Cardiac muscle cell (in vitro differentiated cells and primary cell): ENCODE results near the gene USH1G. TPM values are rescaled to one million over a fixed set of nuclear protein-coding genes. Genes with fewer than 3 reads are reported as not detected.

Source experiments
- DNase-seq, 2 donors: peaks; one replicate each; pipeline versions ENCODE4 v3.0.0 to v3.0.0-alpha.2; 2010 to 2017; ENCODE audit warnings: low read depth in 1 of 2, low spot score in 1 of 2
- H3K27ac ChIP-seq: fragments of 200-600 bp; sonication (generic); 2 replicates; pipeline ENCODE4 v1.5.1; 2016
- H3K27me3 ChIP-seq: fragments of 200-600 bp; sonication (generic); 2 replicates; pipeline ENCODE4 v1.6.0; 2016; ENCODE audit warnings: control low read depth
- H3K36me3 ChIP-seq: fragments of 200-600 bp; sonication (generic); 2 replicates; pipeline ENCODE4 v1.5.1; 2016; ENCODE audit warnings: control low read depth
- H3K4me1 ChIP-seq: fragments of 200-600 bp; sonication (generic); 2 replicates; pipeline ENCODE4 v1.8.1; 2017; ENCODE audit warnings: low read depth, mild to moderate bottlenecking, mixed run types
- H3K4me3 ChIP-seq: fragments of 200-600 bp; sonication (generic); 2 replicates; pipeline ENCODE4 v1.5.1; 2016; ENCODE audit warnings: mild to moderate bottlenecking
- H3K9me3 ChIP-seq: fragments of 200-600 bp; sonication (generic); 2 replicates; pipeline ENCODE4 v1.5.1; 2017; ENCODE audit warnings: low read depth, mild to moderate bottlenecking, control low read depth
- polyA plus RNA-seq: library from polyadenylated mRNA; unstranded; fragments of >200 nt; fragmentation: Nextera tagmentation; extraction: Ambion mirVana; gene quantifications from 2 replicates; pipeline ENCODE4 v1.2.1, GENCODE V29; 2016
- total RNA-seq: library from RNA; depleted of rRNA; stranded (reverse); fragments of >200 nt; gene quantifications from 2 replicates; pipeline ENCODE4 v1.2.3, GENCODE V29; 2016
- TF ChIP-seq, protein P1 (sequence below): IDR thresholded peaks from 2 replicates; pipeline ENCODE4 v1.5.1; 2012; ENCODE audit warnings: low read depth, mild to moderate bottlenecking, low read length

The USH1G gene
- total and polyA plus RNA-seq, 2 experiments from 2014 or later, result 1.9 to 4.0 TPM

- no peak overlapping the region for H3K27ac ChIP-seq
- no peak overlapping the region for H3K4me3 ChIP-seq
- no peak for DNase-seq
- TF ChIP-seq, protein P1, sequence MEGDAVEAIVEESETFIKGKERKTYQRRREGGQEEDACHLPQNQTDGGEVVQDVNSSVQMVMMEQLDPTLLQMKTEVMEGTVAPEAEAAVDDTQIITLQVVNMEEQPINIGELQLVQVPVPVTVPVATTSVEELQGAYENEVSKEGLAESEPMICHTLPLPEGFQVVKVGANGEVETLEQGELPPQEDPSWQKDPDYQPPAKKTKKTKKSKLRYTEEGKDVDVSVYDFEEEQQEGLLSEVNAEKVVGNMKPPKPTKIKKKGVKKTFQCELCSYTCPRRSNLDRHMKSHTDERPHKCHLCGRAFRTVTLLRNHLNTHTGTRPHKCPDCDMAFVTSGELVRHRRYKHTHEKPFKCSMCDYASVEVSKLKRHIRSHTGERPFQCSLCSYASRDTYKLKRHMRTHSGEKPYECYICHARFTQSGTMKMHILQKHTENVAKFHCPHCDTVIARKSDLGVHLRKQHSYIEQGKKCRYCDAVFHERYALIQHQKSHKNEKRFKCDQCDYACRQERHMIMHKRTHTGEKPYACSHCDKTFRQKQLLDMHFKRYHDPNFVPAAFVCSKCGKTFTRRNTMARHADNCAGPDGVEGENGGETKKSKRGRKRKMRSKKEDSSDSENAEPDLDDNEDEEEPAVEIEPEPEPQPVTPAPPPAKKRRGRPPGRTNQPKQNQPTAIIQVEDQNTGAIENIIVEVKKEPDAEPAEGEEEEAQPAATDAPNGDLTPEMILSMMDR, result no peak
- H3K27me3 ChIP-seq, result peaks cover 43% of the 10 kb centered on the region
- no peaks in the 10 kb centered on the region for H3K4me1 ChIP-seq
- no peaks in the 10 kb centered on the region for H3K36me3 ChIP-seq
- H3K9me3 ChIP-seq, result no peaks in the 10 kb centered on the region
Measured at GRCh38 chr17:74954665-74955421, 31.8 kb upstream of the USH1G start.

GRCh38 chr17:74954115-74954514 is 31.1 kb upstream of the USH1G start:
- H3K9me3 ChIP-seq, result no peaks in the 10 kb centered on the region
- no peaks in the 10 kb centered on the region for H3K4me1 ChIP-seq
- no peak overlapping the region for H3K27ac ChIP-seq
- DNase-seq, result no peak
- H3K27me3 ChIP-seq, result peaks cover 44% of the 10 kb centered on the region
- TF ChIP-seq, protein P1, result no peak
- H3K4me3 ChIP-seq, result no peak overlapping the region
- no peaks in the 10 kb centered on the region for H3K36me3 ChIP-seq

DNA sequence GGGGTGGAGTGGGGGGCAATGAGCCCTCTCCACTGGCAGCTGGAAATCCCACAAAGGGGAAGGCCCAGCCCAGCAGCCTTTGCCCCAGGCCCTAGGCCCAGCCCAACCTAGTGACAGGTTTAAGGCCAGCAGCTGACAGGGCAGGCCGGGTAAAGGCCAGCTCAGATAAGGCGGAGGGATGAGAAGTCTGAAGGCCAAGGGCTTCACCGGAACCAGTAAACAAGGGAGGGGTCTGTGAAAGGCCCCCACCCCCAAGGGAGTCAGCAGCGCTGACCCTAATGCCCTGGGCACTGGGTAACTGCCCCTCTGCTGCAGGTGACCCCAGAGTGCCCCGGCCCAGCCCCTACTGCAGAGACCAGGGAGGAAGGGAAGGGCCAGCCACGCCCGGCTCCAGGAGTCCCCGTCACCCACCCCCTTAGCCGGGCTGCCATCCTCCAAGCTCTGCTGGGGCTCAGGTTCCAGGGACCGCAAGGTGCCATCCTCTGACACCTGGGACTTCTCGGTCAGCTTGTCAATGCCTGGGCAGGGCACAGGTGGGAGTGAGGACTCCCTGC is 30.2 kb upstream of the USH1G start:
- no peaks in the 10 kb centered on the region for H3K9me3 ChIP-seq
- no peak for DNase-seq
- no peak overlapping the region for H3K27ac ChIP-seq
- no peak overlapping the region for H3K4me3 ChIP-seq
- TF ChIP-seq, protein P1, result no peak
- peaks cover 39% of the 10 kb centered on the region for H3K27me3 ChIP-seq
- H3K4me1 ChIP-seq, result no peaks in the 10 kb centered on the region
- no peaks in the 10 kb centered on the region for H3K36me3 ChIP-seq

DNA sequence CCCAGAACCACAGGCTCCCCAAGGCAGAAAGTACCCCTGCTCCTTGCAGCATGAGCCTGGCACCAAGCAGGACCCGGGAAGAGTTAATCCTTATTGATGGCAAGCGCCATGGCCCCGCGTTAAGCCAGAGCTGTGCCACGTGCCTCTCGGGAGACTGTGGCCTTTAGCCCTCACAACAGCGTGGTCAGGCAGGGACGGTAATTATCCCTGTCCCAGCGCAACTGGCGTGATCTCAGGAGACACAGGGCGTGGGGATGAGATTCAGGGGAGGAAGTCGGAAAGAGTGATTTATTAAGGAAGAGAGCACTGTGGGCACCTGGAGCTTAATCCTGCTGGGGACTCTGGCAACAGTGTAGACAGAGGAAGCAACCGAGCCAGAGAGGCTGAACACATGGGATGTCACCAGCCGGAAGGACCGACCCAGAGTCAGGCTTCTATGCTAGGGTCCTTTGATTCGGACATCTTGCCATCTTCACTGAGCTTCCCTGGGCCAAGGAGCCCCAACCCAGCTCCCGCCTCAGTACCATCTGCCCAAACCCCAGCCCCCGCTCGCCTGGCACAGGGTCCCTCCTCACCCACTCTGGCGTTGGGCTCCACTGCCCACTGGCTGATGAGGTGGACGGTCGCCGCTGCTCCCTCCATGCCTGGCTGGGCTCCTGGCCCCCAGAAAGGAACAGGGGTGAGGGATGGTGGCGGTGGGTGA is 29.5 kb upstream of the USH1G start:
- no peak for DNase-seq
- H3K9me3 ChIP-seq, result no peaks in the 10 kb centered on the region
- TF ChIP-seq, protein P1, result no peak
- peaks cover 40% of the 10 kb centered on the region for H3K27me3 ChIP-seq
- H3K4me1 ChIP-seq, result no peaks in the 10 kb centered on the region
- H3K4me3 ChIP-seq, result no peak overlapping the region
- no peak overlapping the region for H3K27ac ChIP-seq
- H3K36me3 ChIP-seq, result no peaks in the 10 kb centered on the region

DNA sequence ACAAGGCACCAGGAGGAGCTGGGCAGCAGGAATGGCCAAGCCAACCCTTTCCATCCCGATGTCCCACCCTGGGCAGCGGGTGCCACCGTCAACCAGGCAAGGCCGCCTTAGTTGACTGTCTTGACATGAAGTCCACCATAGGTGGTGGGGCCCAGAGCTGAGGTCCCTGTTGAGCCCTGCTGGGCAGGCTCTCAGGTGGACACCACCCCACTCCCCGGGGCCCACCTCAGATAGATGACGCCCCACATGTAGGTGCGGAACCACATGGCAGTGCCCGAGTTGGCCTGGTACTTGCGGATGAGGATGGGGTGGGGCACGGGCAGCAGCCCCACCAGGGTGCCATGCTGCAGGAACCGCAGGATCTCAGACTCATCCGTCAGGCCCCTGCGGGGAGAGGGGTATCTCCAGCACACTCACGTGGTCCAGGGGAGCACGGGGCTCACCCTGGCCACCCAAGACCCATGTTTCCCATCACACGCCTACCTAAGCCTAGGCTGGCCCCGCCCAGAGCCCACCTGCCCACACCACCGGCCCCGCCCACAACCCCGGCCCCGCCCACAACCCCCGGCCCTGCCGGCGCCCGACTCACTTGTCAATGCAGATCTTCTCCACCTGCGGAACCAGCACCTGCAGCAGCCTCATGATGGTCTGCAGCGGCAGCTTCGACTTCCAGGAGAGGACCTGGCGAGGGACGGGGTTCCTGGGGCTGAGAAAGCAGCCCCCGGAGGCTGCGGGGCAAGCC is 28.8 kb upstream of the USH1G start:
- Histone ChIP-seq H3K36me3 (no peaks in the 10 kb centered on the region), H3K9me3 (no peaks in the 10 kb centered on the region), H3K27me3 (peaks cover 40% of the 10 kb centered on the region), H3K4me1 (no peaks in the 10 kb centered on the region), H3K4me3 (no peak overlapping the region), H3K27ac (no peak overlapping the region)
- DNase-seq, result no peak
- TF ChIP-seq, protein P1, result no peak
